HG02759 (cell line): Measurements from ENCODE around the gene ELMOD3.
"Not testable (repeated sequence)": the region's sequence is repeated elsewhere in the genome, so short reads cannot be mapped to it uniquely, and the experiment has no call there.

Experiments used
- ATAC-seq: cut with Tn5 transposase; IDR thresholded peaks from one replicate; pipeline ENCODE4 v1.9.1; 2021; ENCODE audit warnings: mild to moderate bottlenecking, moderate library complexity; ENCODE audit not compliant: unreplicated experiment

ELMOD3 gene

DNA sequence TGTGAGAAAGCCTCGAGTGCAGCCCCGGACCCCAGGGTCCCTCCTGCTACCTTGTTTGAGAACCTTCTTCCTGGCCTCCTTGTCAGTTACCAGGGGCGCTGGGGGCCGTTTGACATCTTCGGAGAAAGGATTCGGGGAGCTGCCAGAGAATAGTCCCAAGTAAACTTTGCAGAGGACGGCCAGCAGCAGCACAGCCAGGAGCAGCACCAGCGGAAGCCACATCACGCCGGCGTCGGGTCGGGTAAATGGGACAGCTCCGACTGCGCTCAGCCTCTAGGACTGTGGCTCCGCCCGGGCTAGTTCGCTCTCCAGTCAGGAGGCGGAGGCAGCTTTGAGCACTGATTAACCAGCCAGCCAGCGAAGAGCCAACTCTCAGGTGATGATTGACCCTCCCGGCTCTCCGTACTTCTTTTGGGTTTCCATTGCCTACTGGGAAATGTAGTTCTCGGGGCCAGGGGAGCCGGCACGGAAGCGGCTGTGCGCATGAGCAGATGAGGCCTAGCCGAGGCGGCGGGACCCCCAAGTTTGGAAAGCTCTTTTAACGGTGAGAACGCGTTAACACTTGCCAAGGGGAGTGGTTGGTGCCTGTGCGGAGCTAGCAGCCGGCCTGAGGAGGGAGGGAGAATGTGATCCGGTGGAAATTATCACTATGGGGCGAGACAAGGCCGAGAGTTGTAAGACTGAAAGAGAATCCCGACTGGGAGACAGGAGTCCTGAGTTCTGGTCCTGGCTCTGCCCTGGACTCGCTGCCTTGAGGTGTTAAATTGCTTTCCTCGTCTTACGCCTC is at the start of gene ELMOD3, which contains the start of gene RETSAT:
Gene ELMOD3, plus strand, starts transcription at position 484 of the 787 bp plus-strand sequence. CDS start 2,430 bp downstream, outside the sequence.
Gene RETSAT, minus strand, starts transcription at position 243 of the 787 bp plus-strand sequence. Its CDS starts 21 bp downstream, at position 222.
- peak; percentile 98 for ATAC-seq

DNA sequence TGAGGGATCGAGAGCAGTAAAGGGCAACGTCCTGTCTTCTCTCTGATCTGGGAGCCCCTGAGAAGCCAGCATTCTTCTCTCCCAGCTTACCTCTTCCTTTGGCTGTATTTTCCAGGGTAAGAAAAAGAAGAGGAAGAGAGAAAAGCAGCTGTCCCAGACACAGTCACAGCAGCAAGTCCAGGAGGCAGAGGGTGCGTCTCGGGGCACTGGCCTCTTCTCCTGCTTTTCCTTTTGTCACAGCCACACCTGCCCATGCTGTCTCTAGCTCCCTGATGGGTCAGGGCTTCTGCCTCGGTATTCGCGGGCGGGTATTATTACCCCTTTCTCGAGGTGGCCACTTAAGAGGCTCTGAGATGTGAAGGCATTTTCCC is 47.1 kb upstream of the ELMOD3 start:
- ATAC-seq: no peak

DNA sequence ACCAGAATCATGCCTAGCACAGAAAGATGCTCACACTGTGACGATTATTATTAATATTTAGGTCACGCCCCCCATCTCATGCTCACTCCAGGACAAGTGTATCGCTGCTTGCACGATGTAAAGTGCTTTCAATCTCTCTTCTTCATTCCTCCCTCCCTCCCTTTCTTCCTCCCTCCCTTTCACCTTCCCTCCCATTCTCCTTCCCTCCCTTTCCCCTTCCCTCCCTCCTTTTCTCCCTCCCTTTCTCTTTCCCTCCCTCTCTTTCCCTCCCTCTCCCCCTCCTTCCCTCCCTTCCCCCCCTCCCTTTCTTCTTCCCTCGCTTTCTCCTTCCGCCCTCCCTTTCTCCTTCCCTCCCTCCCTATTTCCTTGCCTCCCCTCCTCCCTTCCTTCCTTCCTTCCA is 46.4 kb upstream of the ELMOD3 start:
- no peak for ATAC-seq

DNA sequence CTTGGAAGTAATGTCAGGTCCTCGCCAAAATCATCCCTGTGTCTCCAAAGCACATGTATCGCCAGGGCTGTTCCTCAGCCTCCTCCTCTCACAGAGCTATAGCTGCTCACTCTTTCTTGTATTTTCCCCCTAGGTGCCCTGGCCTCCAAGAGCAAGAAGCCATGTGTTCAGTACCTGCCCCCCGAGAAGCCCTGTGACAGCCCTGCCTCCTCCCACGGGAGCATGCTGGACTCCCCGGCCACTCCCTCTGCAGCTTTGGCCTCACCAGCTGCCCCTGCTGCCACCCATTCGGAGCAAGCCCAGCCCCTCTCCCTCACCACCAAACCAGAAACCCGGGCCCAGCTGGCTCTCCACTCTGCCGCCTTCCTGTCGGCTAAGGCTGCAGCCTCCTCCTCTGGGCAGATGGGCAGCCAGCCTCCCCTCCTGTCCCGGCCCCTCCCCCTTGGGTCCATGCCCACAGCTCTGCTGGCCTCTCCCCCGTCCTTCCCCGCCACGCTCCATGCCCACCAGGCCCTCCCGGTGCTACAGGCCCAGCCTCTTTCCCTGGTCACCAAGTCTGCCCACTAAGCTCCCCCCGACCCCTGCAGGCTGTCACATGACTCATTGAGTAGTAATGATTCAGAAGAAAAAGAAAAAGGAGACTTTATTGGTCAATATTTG is 45.5 kb upstream of the ELMOD3 start:
- ATAC-seq: no peak

DNA sequence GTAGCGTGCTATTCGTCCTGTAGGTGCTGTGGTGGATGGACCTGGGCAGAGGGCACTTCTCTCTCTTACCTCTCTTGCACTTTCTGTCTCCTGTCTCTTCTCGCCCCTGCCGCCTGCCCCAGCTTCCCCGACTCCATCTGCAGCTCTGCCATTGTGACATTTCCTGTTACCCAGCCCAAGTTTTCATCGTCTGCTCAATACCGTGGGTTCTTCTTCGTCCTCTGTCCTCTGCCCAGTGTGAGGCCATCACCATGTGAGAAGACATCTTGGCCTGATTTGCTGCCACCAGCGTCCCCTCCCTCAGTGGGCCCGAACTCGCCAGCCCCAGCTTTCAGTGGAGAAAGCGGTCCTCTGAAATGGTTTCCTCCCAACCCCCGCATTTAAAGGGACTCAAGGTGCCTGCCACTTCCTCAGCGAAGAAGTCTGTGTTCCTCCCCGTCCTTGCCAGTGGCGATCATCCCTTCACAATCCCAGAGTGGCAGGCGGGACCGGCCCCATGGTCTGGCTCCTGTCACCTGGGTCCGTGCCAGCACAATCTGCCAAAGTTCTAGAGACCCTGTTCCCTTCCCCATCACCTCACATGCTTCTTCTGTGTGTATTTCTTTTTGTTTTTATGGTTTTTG is 44.8 kb upstream of the ELMOD3 start:
- no peak for ATAC-seq

DNA sequence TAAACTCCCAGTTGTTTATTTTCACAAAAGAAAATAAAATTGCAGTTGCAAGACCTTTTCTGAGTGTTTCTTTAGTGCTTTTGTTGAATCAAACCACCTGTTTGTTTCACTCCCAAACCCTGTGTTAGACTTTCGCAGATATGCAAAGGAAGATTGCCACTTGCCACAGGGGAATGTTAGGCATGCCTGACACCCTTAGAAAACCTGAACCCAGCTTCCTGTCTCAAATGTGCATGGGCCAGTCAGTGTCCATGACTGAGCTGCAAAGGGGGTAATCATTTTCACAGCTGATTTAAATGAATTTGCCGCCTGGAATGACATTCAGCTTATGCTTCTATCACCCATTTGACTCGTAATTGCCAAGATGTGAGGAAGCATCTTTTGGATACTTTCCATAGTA is 44.2 kb upstream of the ELMOD3 start:
- ATAC-seq: peak; percentile 60

DNA sequence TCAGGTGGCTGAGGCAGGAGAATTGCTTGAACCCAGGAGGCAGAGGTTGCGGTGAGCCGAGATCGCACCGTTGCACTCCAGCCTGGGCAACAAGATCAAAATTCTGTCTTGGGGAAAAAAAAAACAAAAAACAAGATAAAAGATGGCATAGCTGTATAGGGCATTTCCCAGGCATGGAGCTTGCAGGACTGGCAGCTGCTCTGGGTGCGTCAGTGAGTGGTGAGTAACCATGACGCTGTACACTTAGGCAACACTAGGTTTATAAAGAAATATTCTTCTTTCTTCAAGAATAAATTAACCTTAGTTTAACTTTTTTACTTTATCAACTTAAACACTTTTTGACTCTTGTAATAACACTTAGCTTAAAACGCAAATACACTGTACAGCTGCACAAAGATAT is 42.2 kb upstream of the ELMOD3 start:
- no peak for ATAC-seq

DNA sequence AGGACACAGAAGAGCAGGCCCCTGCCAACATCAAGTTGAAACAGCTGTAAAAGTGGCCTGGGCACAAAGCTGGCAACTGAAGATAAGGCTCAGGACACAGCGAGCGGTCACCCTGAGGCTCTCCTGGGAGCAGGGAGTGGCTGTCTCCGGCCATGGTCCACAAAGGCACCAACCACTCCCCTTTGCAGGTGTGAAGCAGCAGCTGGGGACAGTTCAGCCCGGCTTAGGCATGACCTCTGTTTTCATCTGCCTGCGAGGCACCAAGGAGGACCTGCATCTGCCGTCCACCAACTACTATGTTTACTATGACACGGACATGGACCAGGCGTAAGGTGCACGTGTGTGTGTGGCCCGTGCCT is 39.7 kb upstream of the ELMOD3 start:
- ATAC-seq: no peak

DNA sequence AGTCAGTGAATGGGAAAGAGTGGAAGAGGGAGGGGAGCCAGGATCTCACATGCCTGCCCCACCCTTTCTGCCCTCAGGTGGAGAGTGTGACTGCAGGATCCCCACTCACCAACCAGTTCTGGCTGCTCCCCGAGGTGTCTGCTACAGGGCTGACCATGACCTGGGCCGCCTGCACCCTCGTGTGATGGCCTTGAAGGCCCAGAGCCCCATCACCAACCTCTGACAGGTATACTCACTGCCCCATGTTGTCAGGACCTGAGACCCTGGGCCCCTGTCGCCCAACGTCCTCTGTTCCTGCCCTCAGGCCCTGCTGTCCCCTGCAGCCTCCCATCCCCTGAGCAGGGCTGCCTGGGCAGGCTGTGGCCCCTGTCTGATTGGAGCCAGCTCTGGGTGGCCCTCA is 38.6 kb upstream of the ELMOD3 start:
- not testable (repeated sequence) for ATAC-seq

DNA sequence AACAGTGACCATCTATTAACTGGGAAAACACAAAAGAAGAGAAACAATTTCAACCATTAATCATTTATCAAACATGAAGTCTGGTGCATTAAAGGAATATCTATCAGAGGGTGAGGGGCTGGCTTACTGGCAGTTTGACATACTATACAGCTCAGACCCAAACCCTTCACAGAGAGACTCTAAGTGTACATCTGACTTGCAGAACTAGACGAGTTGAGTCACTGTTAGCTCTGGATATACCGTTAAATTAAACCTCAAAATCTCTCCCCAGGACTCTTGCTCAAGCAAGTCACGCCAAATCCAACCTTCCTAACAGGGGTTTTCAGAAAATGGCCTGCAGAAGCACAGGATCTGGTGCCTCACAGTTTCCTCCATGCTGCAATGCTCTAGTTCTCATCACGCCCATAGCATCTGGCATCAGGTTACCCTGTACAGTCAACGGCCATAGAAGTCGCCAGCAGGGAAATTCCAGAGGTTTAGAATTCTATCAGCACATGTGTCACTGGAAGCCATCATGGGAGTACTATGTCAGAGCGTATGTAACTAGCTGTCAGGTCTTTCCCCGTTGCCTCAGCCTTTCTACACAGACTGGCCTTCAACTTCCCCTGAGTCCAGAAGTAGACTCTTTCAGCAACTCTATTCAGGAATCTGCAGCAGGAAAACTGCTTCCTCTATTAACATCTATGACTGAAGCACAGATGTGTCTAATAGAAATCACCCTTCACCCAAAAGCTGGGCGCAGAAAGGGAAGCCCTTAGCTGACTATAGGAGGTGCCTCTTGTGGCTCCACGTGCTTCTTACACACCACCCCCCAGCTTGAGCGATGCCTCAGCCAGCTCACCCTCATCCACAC is 36.1 kb upstream of the ELMOD3 start:
- ATAC-seq: peak; percentile 61

DNA sequence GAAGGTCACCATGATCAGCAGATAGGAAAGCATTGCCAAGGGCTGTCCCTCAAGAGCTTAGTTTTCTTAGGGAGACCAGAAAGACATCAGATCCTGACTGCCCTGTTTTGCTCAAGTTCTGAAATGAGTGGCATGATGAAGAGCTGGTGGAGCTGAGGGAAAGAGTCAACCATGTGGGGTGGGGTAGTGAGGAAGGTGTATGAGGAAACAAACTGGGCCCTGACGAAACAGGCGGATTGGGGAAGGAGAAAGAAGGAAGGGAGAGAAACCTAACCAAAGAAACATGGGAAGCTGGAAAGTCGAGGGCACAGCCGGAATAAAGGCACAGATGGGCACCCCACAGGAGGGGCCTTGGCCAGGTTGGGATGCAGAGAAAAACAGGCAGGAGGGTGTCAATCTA is 34.8 kb upstream of the ELMOD3 start:
- ATAC-seq: no peak

DNA sequence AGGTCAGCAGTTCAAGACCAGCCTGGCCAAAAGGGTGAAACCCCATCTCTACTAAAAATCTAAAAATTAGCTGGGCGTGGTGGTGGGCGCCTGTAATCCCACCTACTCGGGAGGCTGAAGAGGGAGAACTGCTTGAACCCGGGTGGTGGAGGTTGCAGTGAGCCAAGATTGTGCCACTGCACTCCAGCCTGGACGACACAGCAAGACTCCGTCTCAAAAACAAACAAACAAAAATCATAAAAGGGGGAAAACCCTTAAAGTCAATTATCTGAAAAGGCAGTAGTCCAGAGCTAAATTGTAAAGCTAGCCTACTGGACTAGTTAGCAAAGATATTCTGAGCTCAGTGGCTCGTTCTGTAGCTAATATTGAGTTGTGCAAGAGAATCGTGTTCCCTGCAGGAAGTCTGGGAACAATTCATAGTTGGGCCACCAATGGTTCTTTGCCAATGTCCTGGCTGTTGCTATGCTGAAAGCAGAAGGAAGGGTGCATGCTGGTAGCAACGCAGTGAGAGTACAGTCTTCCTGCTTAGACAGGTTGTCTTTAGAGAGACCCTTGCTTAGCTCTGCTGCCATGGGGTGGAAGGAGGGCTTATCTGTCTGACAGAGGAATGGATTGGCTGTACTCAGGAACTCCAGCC is 31.1 kb upstream of the ELMOD3 start:
- ATAC-seq: no peak

DNA sequence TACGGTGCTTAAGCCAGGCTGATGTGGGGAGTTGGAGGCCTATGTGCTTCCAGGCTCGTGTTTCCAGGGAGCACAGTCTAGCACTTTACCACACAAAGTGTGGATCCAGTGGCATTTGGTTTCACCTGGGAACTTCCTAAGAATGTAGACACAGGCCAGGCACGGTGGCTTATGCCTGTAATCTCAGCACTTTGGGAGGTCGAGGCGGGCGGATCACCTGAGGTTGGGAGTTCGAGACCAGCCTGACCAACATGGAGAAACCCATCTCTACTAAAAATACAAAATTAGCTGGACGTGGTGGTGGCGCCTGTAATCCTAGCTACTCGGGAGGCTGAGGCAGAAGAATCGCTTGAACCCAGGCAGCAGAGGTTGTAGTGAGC is 30.6 kb upstream of the ELMOD3 start:
- ATAC-seq: not testable (repeated sequence)

DNA sequence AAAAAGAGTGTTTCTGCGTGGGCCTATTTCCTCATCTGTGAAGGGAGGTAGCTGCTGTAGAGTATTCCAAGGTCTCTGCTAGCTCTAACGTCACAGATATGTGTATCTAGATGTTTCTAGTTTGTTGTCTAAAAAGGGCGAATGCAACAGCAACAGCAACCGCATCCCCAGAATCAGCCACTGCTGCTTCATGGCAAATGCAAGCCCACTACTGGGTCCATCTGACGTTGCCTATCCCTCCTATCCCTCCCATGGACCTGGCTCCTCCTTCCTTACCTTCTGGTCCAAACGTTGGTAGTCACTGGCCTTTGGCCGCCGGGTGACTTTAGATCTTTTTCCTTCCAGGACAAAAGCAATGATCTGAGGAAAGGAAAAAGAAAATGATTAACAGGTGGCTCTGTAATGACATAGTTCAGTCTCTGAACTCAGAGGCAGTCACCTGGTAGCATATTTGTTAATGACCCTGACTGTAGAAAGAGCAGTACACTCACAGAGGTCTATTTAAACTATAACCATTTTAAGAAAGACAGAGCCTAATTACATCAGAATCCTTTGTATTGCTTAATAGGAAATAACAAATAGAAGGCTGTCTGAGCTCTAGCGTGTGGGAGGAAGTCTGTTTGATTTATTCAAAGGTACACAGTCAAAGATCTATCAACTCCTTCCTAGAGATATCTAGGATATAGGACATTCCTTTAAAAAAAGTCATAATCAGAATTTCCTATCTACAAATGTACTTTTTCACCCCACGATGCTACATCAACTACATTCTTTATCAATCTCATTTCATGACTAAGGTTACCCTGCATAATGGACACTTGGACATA is 29.7 kb upstream of the ELMOD3 start:
- ATAC-seq: no peak

DNA sequence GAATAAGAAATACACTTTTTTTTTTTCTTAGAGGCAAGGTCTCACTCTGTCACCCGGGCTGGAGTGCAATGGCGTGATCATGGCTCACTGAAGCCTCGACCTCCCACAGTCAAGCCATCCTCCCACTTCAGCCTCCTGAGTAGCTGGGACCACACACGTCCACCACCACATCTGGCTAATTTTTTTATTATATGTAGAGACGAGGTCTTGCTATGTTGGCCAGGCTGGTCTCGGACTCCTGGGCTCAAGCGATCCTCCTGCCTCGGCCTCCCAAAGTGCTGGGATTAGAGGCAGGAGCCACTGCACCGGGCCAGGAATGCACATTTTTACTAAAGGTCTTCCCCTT is 29.1 kb upstream of the ELMOD3 start:
- ATAC-seq: no peak

DNA sequence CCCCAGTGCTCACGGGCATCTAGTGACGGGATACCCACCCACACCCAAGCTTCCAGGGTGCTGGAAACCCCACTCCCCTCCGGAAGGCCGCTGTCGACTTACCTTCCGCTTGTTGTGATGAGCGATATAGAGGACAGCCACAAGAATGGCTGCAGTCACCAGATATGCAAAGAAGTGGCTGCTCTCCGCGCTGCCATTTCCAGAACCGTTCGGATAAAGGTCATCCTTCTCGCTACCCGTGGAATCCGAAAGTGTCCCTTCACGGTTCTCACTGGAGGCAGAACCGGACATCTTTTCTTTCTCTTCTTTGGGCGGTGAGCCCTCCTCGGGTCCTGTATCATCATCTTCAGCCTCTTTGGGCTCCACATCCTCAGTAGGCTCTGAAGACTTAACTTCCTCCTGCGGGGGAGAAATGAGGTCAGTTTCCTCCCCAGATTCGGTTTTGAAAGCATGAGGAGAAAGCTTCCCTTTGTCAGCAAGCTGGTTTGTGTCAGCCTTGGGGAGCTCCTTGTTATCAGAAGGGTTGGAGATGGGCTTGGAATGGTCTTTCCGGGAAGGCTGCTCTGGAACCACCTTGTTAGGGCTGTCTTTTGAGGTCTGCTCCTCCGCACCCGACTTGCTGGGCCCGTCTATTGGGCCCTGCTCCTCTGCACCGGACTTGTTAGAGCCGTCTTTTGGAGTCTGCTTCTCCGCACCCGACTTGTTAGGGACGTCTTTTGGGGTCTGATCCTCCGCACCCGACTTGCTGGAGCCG is 28.0 kb upstream of the ELMOD3 start:
- ATAC-seq: peak; percentile 40

DNA sequence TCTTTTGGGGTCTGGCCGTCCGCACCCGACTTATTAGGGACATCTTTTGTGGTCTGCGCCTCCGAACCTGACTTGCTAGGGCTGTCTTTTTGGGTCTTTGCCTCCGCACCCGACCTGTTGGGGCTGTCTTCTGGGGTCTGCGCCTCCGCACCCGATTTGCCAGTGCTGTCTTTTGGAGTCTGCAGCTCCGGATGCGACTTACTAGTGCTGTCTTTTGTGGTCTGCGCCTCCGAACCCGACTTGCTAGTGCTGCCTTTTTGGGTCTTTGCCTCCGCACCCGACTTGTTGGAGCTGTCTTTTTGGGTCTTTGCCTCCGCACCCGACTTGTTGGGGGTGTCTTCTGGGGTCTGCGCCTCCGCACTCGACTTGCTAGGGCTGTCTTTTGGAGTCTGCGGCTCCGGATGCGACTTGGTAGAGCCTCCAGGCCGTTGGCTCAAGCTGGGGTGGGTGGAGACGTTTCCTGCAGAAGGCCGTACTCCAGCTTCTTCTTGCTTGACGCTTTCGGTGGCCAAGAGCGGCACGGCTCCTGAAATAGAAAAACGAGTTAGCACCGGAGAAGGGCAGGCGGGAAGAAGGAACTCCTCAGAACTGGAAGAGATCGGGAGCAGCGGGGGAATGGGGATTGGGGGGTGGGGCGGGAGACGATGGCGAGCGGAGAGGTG is 27.3 kb upstream of the ELMOD3 start:
- ATAC-seq: peak; percentile 37

DNA sequence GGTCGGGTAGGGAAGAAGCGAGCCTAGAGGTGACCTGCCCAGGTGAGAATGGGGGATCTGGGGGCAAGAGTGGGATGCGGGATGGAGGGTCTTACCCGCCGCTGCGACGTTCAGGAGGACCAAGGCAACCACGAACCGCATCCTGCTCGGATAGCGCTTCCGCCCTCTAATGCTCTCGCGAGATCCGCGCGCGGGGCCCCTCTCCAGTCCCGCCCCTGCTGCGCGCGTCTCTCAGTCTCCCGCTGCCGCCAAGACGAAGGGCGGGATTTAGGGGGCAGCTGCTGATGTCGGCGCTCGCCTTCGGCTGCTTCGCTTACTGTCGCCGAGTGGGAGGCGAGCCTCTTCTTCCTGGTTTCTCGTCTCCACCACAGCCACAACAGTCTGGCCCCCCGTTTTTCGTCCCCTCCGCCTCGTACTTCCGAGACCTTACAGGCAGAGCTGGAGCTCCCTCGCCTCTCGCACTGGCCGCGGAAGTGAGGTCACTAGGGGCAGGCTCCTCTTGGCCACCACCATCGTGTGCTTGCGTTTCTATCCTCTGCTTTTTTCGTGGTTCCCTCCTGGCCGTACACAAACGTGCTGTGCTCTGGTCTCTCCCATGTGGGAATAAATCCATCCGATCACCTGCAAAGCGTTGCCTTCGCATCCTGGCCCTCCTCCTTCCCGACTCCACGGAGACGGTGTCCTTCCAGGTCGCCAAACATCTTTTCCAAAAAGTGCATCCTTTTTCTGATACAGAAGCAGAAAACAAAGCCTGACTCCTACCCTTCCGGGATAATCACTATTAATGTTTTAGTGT is 26.5 kb upstream of the ELMOD3 start, which contains the start of gene TGOLN2:
Gene TGOLN2, minus strand, starts transcription at position 168 of the 796 bp plus-strand sequence. Its CDS starts 27 bp downstream, at position 141.
- peak; percentile 85 for ATAC-seq
